Esophagus squamous epithelium (tissue), 5 donors: ENCODE measurements around the gene MIA3. TPM values are rescaled to one million over a fixed set of nuclear protein-coding genes. Genes with fewer than 3 reads are reported as not detected.
A peak's percentile ranks its signal among the peaks of the same experiment; 100 is the strongest.
"Not testable (repeated sequence)": the region's sequence is repeated elsewhere in the genome, so short reads cannot be mapped to it uniquely, and the experiment has no call there.

Experiments used
- DNase-seq: peaks from one replicate; lab custom pipeline; 2025; lab: John Stamatoyannopoulos, UW
- H3K27ac ChIP-seq, 4 donors: fragments of 200-600 bp; sonication (generic); one replicate each; pipeline ENCODE4 v1.5.1; 2016 to 2019; ENCODE audit warnings: mild to moderate bottlenecking in 1 of 4
- H3K27me3 ChIP-seq, 4 donors: fragments of 200-600 bp; sonication (generic); 1 replicate in 3 of 4; 2 replicates in 1 of 4; pipeline versions ENCODE4 v1.5.1 to v1.6.0; 2017 to 2021; ENCODE audit warnings: antibody characterized with exemption in 1 of 4
- H3K36me3 ChIP-seq, 3 donors: fragments of 200-600 bp; sonication (generic); one replicate each; pipeline ENCODE4 v1.5.1; 2016 to 2019
- H3K4me1 ChIP-seq, 3 donors: fragments of 200-600 bp; sonication (generic); one replicate each; pipeline ENCODE4 v1.5.1; 2017 to 2019
- H3K4me3 ChIP-seq, 4 donors: fragments of 200-600 bp; sonication (generic); 1 replicate in 3 of 4; 2 replicates in 1 of 4; pipeline ENCODE4 v1.5.1; 2016 to 2019; ENCODE audit warnings: mild to moderate bottlenecking in 2 of 4, moderate library complexity in 1 of 4
- H3K9me3 ChIP-seq, 3 donors: fragments of 200-600 bp; sonication (generic); one replicate each; pipeline ENCODE4 v1.5.1; 2016 to 2019
- CTCF ChIP-seq, 6 experiments: fragments of 450-650 bp in 4 of 6; fragments of 200-600 bp in 2 of 6; sonication (generic) in 2 of 6; IDR thresholded peaks; one replicate each; pipeline ENCODE4 v1.5.1; 2016 to 2019; ENCODE audit warnings: antibody characterized with exemption in 6 of 6, mild to moderate bottlenecking in 4 of 6, moderate library complexity in 4 of 6
- POLR2A ChIP-seq, 4 donors: fragments of 450-650 bp; IDR thresholded peaks; one replicate each; pipeline ENCODE4 v1.6.1; 2017; ENCODE audit warnings: antibody characterized with exemption in 4 of 4, mild to moderate bottlenecking in 4 of 4, moderate library complexity in 3 of 4
- whole genome bisulfite sequencing, 2 donors: methylation state at CpG; one replicate each; pipeline ENCODE4 v1.1.5; 2018; 5-methylcytosine and 5-hydroxymethylcytosine counted together
- intact Hi-C: fragments of 100-400 bp; cut with DNase I; formaldehyde crosslinking; loops from one replicate; pipeline ENCODE4 v1.15.0; 2022
- total RNA-seq, 4 donors: library from RNA; depleted of rRNA; stranded (reverse); fragments of >200 nt; gene quantifications; one replicate each; pipeline ENCODE4 v1.1.0, GENCODE V29; 2016
- donor health status: DM: yes; HTN: yes; CAD: no.

MIA3 gene
- total RNA-seq, 4 donors from 2014 or later: 17.5 to 40.4 (median 24.0) TPM

GRCh38 chr1:222663431-222663934 is 45.6 kb downstream of the MIA3 start:
- Histone ChIP-seq H3K4me3 (no peak overlapping the region), H3K9me3 (no peaks in the 10 kb centered on the region), H3K27me3 (no peaks in the 10 kb centered on the region), H3K27ac (no peak overlapping the region), H3K4me1 (peaks cover 0 to 5% (median 0%) of the 10 kb centered on the region in 3 donors), H3K36me3 (peaks cover 0 to 95% (median 56%) of the 10 kb centered on the region in 3 donors)
- TF ChIP-seq POLR2A (IDR thresholded peaks at IDR 0.05) (no peak), CTCF (IDR thresholded peaks at IDR 0.05) (no peak)
- DNase-seq: no peak
- intact Hi-C loops: no loop called here
- 92 to 93% methylated on average over 4 of the region's 4 CpGs for WGBS, 2 donors

GRCh38 chr1:222665964-222666363 is 48.1 kb downstream of the MIA3 start:
- no peak for DNase-seq
- H3K27ac ChIP-seq: peak overlapping the region in 1 of 4 donors; percentile 37
- H3K4me1 ChIP-seq: peaks cover 0 to 5% (median 0%) of the 10 kb centered on the region in 3 donors
- no peaks in the 10 kb centered on the region for H3K27me3 ChIP-seq
- TF ChIP-seq CTCF (IDR thresholded peaks at IDR 0.05): no peak
- no peak for TF ChIP-seq POLR2A (IDR thresholded peaks at IDR 0.05)
- intact Hi-C loops: no loop called here
- H3K4me3 ChIP-seq: no peak overlapping the region
- peaks cover 0 to 84% (median 38%) of the 10 kb centered on the region in 3 donors for H3K36me3 ChIP-seq
- 79 to 89% methylated on average over 7 of the region's 7 CpGs for WGBS, 2 donors
- no peaks in the 10 kb centered on the region for H3K9me3 ChIP-seq

GRCh38 chr1:222668184-222668583 is 50.3 kb downstream of the MIA3 start:
- H3K27ac ChIP-seq, H3K27me3 ChIP-seq, H3K4me3 ChIP-seq, H3K9me3 ChIP-seq, DNase-seq, intact Hi-C loops, H3K4me1 ChIP-seq: not testable (repeated sequence)
- WGBS, 2 donors: 100% methylated on average over 1 of the region's 4 CpGs; no CpG with 5 or more reads in 1 of the 2 donors
- H3K36me3 ChIP-seq: peaks cover 0 to 84% (median 24%) of the 10 kb centered on the region in 3 donors

- H3K9me3 ChIP-seq, H3K27ac ChIP-seq, H3K4me3 ChIP-seq, intact Hi-C loops, H3K27me3 ChIP-seq, H3K4me1 ChIP-seq, DNase-seq: not testable (repeated sequence)
- WGBS, 2 donors: no CpG with 5 or more reads among the region's 2 CpGs
- H3K36me3 ChIP-seq: peaks cover 0 to 84% (median 15%) of the 10 kb centered on the region in 3 donors
Measured at GRCh38 chr1:222669107-222669506, 51.2 kb downstream of the MIA3 start.

GRCh38 chr1:222670110-222670509 is 52.2 kb downstream of the MIA3 start:
- TF ChIP-seq CTCF (IDR thresholded peaks at IDR 0.05): no peak
- TF ChIP-seq POLR2A (IDR thresholded peaks at IDR 0.05): no peak
- H3K4me3 ChIP-seq: no peak overlapping the region
- H3K9me3 ChIP-seq: no peaks in the 10 kb centered on the region
- H3K36me3 ChIP-seq: peaks cover 0 to 84% (median 7%) of the 10 kb centered on the region in 3 donors
- intact Hi-C loops: no loop called here
- H3K4me1 ChIP-seq: peaks cover 0 to 5% (median 0%) of the 10 kb centered on the region in 3 donors
- no peak for DNase-seq
- no peaks in the 10 kb centered on the region for H3K27me3 ChIP-seq
- WGBS, 2 donors: 83 to 85% methylated on average over 1 of the region's 1 CpG
- peak overlapping the region in 1 of 4 donors; percentile 29 for H3K27ac ChIP-seq

GRCh38 chr1:222680080-222680479 is 62.2 kb downstream of the MIA3 start:
- DNase-seq: no peak
- H3K9me3 ChIP-seq: no peaks in the 10 kb centered on the region
- 100% methylated on average over 1 of the region's 1 CpG for whole genome bisulfite sequencing, 2 donors
- H3K4me1 ChIP-seq: peaks cover 0 to 5% (median 0%) of the 10 kb centered on the region in 3 donors
- H3K27ac ChIP-seq: no peak overlapping the region
- H3K36me3 ChIP-seq: peaks cover 0 to 60% (median 0%) of the 10 kb centered on the region in 3 donors
- no peak for TF ChIP-seq POLR2A (IDR thresholded peaks at IDR 0.05)
- no peak for TF ChIP-seq CTCF (IDR thresholded peaks at IDR 0.05)
- no peak overlapping the region for H3K4me3 ChIP-seq
- H3K27me3 ChIP-seq: no peaks in the 10 kb centered on the region
- intact Hi-C loops: no loop called here
